ENCODE data around the gene PPP1R36. TPM values are rescaled to one million over a fixed set of nuclear protein-coding genes. Genes with fewer than 3 reads are reported as not detected.

The PPP1R36 gene
- total RNA-seq, 4 donors from 2014 or later = 0.34 to 0.83 (median 0.71) TPM; not detected in 1

- intact Hi-C loops (cut with DNase I) = loop anchor here (10.0 kb wide), 1 partner anchor 168 kb away; no protein-coding TSS in a partner anchor
- under 1% methylated on average over 19 of the region's 29 CpGs for WGBS
- peaks cover 0 to 6% (median 0%) of the 10 kb centered on the region in 4 donors for H3K36me3 ChIP-seq
- H3K4me3 ChIP-seq = peak overlapping the region; percentile 84 to 98 (median 86)
- H3K27ac ChIP-seq (replicated peaks in 1 of 4) = peak overlapping the region; percentile 91 to 100 (median 97)
- TF ChIP-seq EP300 (IDR thresholded peaks at IDR 0.05) (no peak), CTCF (IDR thresholded peaks at IDR 0.05) (no peak), POLR2AphosphoS5 (IDR thresholded peaks at IDR 0.05) (no peak), POLR2A (IDR thresholded peaks at IDR 0.05; ENCODE audit: low read depth) (no peak)
- no peak for DNase-seq (ENCODE audit: extremely low spot score)
- no peaks in the 10 kb centered on the region for H3K27me3 ChIP-seq
- peaks cover 40 to 59% (median 57%) of the 10 kb centered on the region in 4 donors for H3K4me1 ChIP-seq
- H3K9me3 ChIP-seq = no peaks in the 10 kb centered on the region
Observed at GRCh38 chr14:64502887-64503433, 46.8 kb upstream of the PPP1R36 start.

GRCh38 chr14:64503434-64504309 is 46.1 kb upstream of the PPP1R36 start, which contains the start of gene ZBTB25:
Gene ZBTB25, minus strand, starts transcription at chr14:64503838. Its CDS starts 13,305 bp downstream, at chr14:64490533.
- H3K27me3 ChIP-seq = no peaks in the 10 kb centered on the region
- peak within 1 kb of the TSS; percentile 84 to 98 (median 86) for H3K4me3 ChIP-seq
- no peaks in the 10 kb centered on the region for H3K9me3 ChIP-seq
- intact Hi-C loops (cut with DNase I) = loop anchor here (10.0 kb wide), 1 partner anchor 169 kb away; no protein-coding TSS in a partner anchor
- DNase-seq (ENCODE audit: extremely low spot score) = peak; percentile 96
- peaks cover 40 to 66% (median 62%) of the 10 kb centered on the region in 4 donors for H3K4me1 ChIP-seq
- peak within 1 kb of the TSS; percentile 91 to 100 (median 97) for H3K27ac ChIP-seq (replicated peaks in 1 of 4)
- 0% methylated on average over 30 of the region's 87 CpGs for WGBS
- no peak for TF ChIP-seq CTCF (IDR thresholded peaks at IDR 0.05)
- peak; percentile 85 for TF ChIP-seq POLR2A (IDR thresholded peaks at IDR 0.05; ENCODE audit: low read depth)
- peak; percentile 81 to 96 for TF ChIP-seq POLR2AphosphoS5 (IDR thresholded peaks at IDR 0.05)
- TF ChIP-seq EP300 (IDR thresholded peaks at IDR 0.05) = no peak
- H3K36me3 ChIP-seq = peaks cover 0 to 6% (median 0%) of the 10 kb centered on the region in 4 donors

GRCh38 chr14:64504310-64504896 is 45.4 kb upstream of the PPP1R36 start, which contains the start of gene ZBTB1:
Gene ZBTB1, plus strand, starts transcription at chr14:64504770. Its CDS starts 16,735 bp downstream, at chr14:64521505.
- H3K36me3 ChIP-seq = no peaks in the 10 kb centered on the region
- peak within 1 kb of the TSS; percentile 91 to 100 (median 97) for H3K27ac ChIP-seq (replicated peaks in 1 of 4)
- intact Hi-C loops (cut with DNase I) = loop anchor here (10.0 kb wide), 1 partner anchor 170 kb away; no protein-coding TSS in a partner anchor
- DNase-seq (ENCODE audit: extremely low spot score) = peak; percentile 95
- 0% methylated on average over 21 of the region's 63 CpGs for WGBS
- no peaks in the 10 kb centered on the region for H3K9me3 ChIP-seq
- peaks cover 40 to 70% (median 68%) of the 10 kb centered on the region in 4 donors for H3K4me1 ChIP-seq
- no peaks in the 10 kb centered on the region for H3K27me3 ChIP-seq
- peak within 1 kb of the TSS; percentile 84 to 98 (median 86) for H3K4me3 ChIP-seq
- TF ChIP-seq EP300 (IDR thresholded peaks at IDR 0.05) (no peak), POLR2AphosphoS5 (IDR thresholded peaks at IDR 0.05) (peak; percentile 78 to 89), CTCF (IDR thresholded peaks at IDR 0.05) (no peak), POLR2A (IDR thresholded peaks at IDR 0.05; ENCODE audit: low read depth) (peak; percentile 80)

- peak in 1 of 3 experiments; percentile 3 for TF ChIP-seq CTCF (IDR thresholded peaks at IDR 0.05)
- peak in 1 of 2 donors; percentile 47 for TF ChIP-seq POLR2AphosphoS5 (IDR thresholded peaks at IDR 0.05)
- TF ChIP-seq EP300 (IDR thresholded peaks at IDR 0.05) = no peak
- Histone ChIP-seq H3K27me3 (no peaks in the 10 kb centered on the region), H3K9me3 (no peaks in the 10 kb centered on the region), H3K36me3 (no peaks in the 10 kb centered on the region), H3K4me1 (peaks cover 41 to 69% (median 67%) of the 10 kb centered on the region in 4 donors), H3K4me3 (peak overlapping the region; percentile 84 to 98 (median 86)), H3K27ac (replicated peaks in 1 of 4) (peak overlapping the region; percentile 91 to 100 (median 97))
- WGBS = under 1% methylated on average over 35 of the region's 68 CpGs
- DNase-seq (ENCODE audit: extremely low spot score) = peak; percentile 96
- intact Hi-C loops (cut with DNase I) = loop anchor here (10.0 kb wide), 1 partner anchor 170 kb away; no protein-coding TSS in a partner anchor
Observed at GRCh38 chr14:64504897-64505794, 44.6 kb upstream of the PPP1R36 start.

Data from esophagus muscularis mucosa (tissue), 4 donors.